Vagina (tissue), 2 donors: ENCODE data around the gene FLNB.

Experiments
- CTCF ChIP-seq, 3 experiments: fragments of 450-650 bp in 2 of 3; fragments of 200-600 bp in 1 of 3; sonication (generic) in 1 of 3; IDR thresholded peaks; one replicate each; pipeline ENCODE4 v1.5.1; 2017 to 2019; ENCODE audit warnings: antibody characterized with exemption in 3 of 3, mild to moderate bottlenecking in 2 of 3, moderate library complexity in 2 of 3
- POLR2A ChIP-seq, 2 donors: fragments of 450-650 bp; IDR thresholded peaks; one replicate each; pipeline ENCODE4 v1.6.1; 2017; ENCODE audit warnings: antibody characterized with exemption in 2 of 2, mild to moderate bottlenecking in 2 of 2, moderate library complexity in 2 of 2
- POLR2AphosphoS5 ChIP-seq, 2 donors: sonication (generic); formaldehyde crosslinking; IDR thresholded peaks; one replicate each; pipeline ENCODE4 v1.9.0; 2017; ENCODE audit warnings: antibody characterized with exemption in 2 of 2, mild to moderate bottlenecking in 2 of 2, low read depth in 1 of 2; ENCODE audit not compliant: insufficient read depth in 1 of 2

- no peak for TF ChIP-seq POLR2A (IDR thresholded peaks at IDR 0.05)
- no peak for TF ChIP-seq CTCF (IDR thresholded peaks at IDR 0.05)
- no peak for TF ChIP-seq POLR2AphosphoS5 (IDR thresholded peaks at IDR 0.05; ENCODE audit: insufficient read depth in 1 of 2, low read depth in 1 of 2)
These were observed 25.5 kb upstream of the FLNB start for GRCh38 chr3:57982561-57983243.
